GM21825 (cell line): ENCODE data around the gene PDILT.
A peak's percentile ranks its signal among the peaks of the same experiment; 100 is the strongest.
"Not testable (repeated sequence)": the region's sequence is repeated elsewhere in the genome, so short reads cannot be mapped to it uniquely, and the experiment has no call there.

ENCODE experiments used
- ATAC-seq: cut with Tn5 transposase; IDR thresholded peaks from one replicate; pipeline ENCODE4 v1.9.1; 2021; ENCODE audit warnings: mild to moderate bottlenecking, moderate library complexity; ENCODE audit not compliant: unreplicated experiment

Gene PDILT

GRCh38 chr16:20404637-20405036 lies at the start of gene PDILT:
Gene PDILT, minus strand, starts transcription at chr16:20404737. Its CDS starts 5,437 bp downstream, at chr16:20399300.
- no peak for ATAC-seq

- not testable (repeated sequence) for ATAC-seq
These were observed 49.1 kb upstream of the PDILT start for GRCh38 chr16:20453633-20454032.

- not testable (repeated sequence) for ATAC-seq
These were observed 46.8 kb upstream of the PDILT start, which contains the start of gene ACSM2A for GRCh38 chr16:20451364-20451763. Gene ACSM2A, plus strand, starts transcription at chr16:20451521. Its CDS starts 8,594 bp downstream, at chr16:20460115.

- not testable (repeated sequence) for ATAC-seq
These were observed 42.3 kb upstream of the PDILT start for GRCh38 chr16:20446652-20447393.

- not testable (repeated sequence) for ATAC-seq
These were observed 37.3 kb upstream of the PDILT start for GRCh38 chr16:20441859-20442258.

GRCh38 chr16:20441191-20441590 lies 36.7 kb upstream of the PDILT start:
- ATAC-seq: no peak

- not testable (repeated sequence) for ATAC-seq
These were observed 36.2 kb upstream of the PDILT start for GRCh38 chr16:20440731-20441130.

- ATAC-seq: not testable (repeated sequence)
These were observed 35.3 kb upstream of the PDILT start for GRCh38 chr16:20439820-20440231.

- ATAC-seq: not testable (repeated sequence)
These were observed 34.4 kb upstream of the PDILT start for GRCh38 chr16:20438950-20439349.

GRCh38 chr16:20430948-20431347 lies 26.4 kb upstream of the PDILT start:
- no peak for ATAC-seq

- ATAC-seq: not testable (repeated sequence)
These were observed 25.9 kb upstream of the PDILT start for GRCh38 chr16:20430480-20430879.

- not testable (repeated sequence) for ATAC-seq
These were observed 25.0 kb upstream of the PDILT start for GRCh38 chr16:20429499-20429898.

GRCh38 chr16:20427401-20427797 lies 22.9 kb upstream of the PDILT start:
- not testable (repeated sequence) for ATAC-seq

GRCh38 chr16:20424129-20424866 lies 19.8 kb upstream of the PDILT start:
- no peak for ATAC-seq

GRCh38 chr16:20423772-20424128 lies 19.2 kb upstream of the PDILT start:
- ATAC-seq: not testable (repeated sequence)

GRCh38 chr16:20421748-20422147 lies 17.2 kb upstream of the PDILT start:
- not testable (repeated sequence) for ATAC-seq

GRCh38 chr16:20419093-20419492 lies 14.6 kb upstream of the PDILT start:
- ATAC-seq: not testable (repeated sequence)

GRCh38 chr16:20415541-20415940 lies 11.0 kb upstream of the PDILT start:
- no peak for ATAC-seq

GRCh38 chr16:20411055-20411454 lies 6.5 kb upstream of the PDILT start:
- ATAC-seq: no peak

GRCh38 chr16:20410121-20410723 lies 5.7 kb upstream of the PDILT start:
- peak; percentile 55 for ATAC-seq

- peak; percentile 38 for ATAC-seq
These were observed 5.0 kb upstream of the PDILT start, which contains the start of gene ACSM5 for GRCh38 chr16:20409398-20410120. Gene ACSM5, plus strand, starts transcription at chr16:20409534. Its CDS starts 1,951 bp downstream, at chr16:20411485.
